GM18505 (cell line): ENCODE data around the gene S100A6.
"Not testable (repeated sequence)": the region's sequence is repeated elsewhere in the genome, so short reads cannot be mapped to it uniquely, and the experiment has no call there.

Experiments used
- ATAC-seq: cut with Tn5 transposase; IDR thresholded peaks from one replicate; pipeline ENCODE4 v1.9.1; 2021; ENCODE audit not compliant: unreplicated experiment
- POLR2A ChIP-seq: IDR thresholded peaks from 4 replicates; pipeline ENCODE4 v1.6.1; 2011; ENCODE audit warnings: borderline replicate concordance; ENCODE audit not compliant: insufficient read depth, insufficient read length; ENCODE audit errors: extremely low read depth

The S100A6 gene

DNA sequence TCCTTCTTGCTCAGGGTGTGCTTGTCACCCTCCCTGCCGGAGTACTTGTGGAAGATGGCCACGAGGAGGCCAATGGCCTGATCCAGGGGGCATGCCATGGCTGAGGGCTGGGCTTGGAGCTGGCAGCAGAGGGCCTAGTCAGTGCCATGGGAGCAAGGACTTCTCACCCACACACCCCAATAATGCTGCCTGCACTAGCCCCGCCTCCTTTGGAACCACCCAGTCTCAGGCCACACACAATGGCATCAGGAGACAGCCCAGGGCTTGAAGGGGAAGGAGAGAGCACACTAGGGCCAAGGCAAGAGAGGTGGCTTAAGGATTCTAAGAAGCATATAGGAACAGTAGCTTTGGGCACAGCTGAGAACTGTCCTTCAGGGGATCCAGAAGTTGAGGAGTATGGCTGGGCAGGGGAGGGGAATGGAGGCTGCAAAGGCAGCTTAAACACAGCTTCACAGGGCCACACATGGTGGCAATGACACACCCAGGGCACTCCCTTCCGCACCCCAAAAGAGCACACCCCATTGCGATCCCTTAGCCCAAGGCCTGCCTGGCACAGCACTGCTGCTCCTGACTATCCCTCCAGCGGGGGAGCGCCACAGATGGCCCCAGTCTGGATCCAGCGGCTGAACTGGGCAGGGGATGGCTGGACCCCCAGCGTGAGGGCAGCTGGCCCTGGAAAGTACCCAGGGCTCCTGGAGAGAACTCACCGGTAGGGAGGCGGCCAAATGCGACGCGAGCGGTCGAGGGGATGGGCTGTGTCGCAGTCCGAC, at the start of gene S100A6:
Gene S100A6 (minus strand): TSS at position 750 of the 770 bp plus-strand sequence. CDS start 652 bp downstream, at position 98.
- peak; percentile 3 for TF ChIP-seq POLR2A
- ATAC-seq, result no peak

DNA sequence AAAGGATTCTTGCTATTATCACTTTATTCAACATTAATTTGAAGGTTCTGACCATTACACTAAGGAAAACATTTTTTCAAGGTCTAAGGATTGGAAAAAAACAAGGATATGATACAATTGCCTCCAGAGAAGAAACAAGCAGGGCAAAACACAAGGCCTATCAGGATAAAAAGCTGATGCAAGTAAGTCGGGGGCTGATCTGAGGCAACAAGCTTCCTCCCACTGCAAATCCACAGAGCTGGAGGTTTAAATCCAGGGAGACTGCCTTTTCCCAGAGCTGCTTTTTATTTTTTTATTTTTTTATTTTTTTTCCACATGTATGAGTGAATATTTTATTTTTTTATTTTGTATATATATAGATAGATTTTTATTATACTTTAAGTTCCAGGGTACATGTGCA, 49.2 kb upstream of the S100A6 start:
- ATAC-seq, result no peak
- TF ChIP-seq POLR2A, result no peak

DNA sequence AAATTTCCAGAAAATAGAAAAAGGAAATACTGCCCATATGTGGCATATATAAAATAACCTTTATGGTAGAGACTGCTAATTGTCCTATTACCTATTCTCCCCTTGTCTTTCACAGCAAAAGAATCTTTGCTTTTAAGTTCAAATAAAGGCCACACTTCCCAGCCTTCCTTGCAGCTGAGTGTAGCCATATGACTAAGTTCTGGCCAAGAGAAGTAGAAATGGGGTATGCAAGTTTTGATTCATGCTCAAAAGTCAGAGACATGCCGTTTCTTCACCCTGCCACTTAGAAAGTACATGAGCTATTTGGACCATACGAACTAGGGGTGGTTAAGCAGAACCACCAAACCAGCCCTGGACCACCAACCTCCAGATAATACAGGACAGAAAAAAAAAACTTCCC, 48.2 kb upstream of the S100A6 start:
- no peak for ATAC-seq
- TF ChIP-seq POLR2A, result no peak

DNA sequence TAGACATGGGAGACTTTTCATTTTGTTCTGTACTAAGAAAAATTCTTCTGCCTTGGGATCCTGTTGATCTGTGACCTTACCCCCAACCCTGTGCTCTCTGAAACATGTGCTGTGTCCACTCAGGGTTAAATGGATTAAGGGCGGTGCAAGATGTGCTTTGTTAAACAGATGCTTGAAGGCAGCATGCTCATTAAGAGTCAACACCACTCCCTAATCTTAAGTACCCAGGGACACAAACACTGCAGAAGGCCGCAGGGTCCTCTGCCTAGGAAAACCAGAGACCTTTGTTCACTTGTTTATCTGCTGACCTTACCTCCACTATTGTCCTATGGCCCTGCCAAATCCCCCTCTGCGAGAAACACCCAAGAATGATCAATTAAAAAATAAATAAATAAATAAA, 47.7 kb upstream of the S100A6 start:
- ATAC-seq, result not testable (repeated sequence)

DNA sequence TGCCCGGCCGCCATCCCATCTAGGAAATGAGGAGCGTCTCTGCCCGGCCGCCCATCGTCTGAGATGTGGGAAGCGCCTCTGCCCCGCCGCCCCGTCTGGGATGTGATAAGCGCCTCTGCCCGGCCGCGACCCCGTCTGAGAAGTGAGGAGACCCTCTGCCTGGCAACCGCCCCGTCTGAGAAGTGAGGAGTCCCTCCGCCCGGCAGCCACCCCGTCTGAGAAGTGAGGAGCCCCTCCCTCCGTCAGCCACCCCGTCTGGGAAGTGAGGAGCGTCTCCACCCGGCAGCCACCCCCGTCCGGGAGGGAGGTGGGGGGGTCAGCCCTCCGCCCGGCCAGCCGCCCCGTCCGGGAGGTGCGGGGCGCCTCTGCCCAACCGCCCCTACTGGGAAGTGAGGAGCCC, 47.0 kb upstream of the S100A6 start:
- not testable (repeated sequence) for ATAC-seq

DNA sequence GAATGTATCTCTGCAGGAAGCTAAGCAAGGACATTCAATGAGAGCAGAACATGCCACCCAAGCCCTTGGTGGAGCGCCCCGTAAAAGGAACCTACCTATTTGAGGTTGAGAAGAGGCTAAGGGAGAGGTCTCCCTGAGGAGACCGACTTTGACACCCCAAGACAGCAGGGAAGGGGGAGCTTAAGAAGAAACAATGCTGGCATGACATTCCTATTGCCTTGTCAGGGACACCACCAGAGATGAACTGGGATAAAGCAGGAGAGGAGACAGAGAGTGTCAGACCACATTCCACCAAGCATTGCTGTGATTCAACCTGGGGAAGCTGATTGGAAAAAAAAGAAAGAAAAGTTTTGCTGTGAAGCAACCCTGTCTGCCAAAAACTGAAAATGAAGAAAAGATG, 43.1 kb upstream of the S100A6 start:
- TF ChIP-seq POLR2A, result no peak

DNA sequence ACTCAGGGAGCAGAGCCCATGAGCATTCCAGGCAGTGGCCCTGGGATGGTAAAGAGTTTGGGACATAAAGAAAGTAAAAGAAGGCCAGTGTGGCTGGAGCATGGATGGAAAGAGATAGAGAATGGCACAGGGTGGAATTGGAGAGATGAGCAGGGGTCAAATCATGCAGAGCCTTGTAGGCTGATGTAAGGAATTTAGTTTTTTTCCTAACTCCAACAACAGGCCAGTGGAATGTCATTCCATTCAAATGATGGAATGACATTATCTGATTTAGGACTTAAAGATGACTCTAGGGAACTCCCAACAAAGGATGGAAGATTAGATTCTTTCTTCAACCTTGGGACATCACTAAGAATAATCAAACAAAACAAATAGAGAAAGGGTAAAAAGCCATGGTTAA, 42.7 kb upstream of the S100A6 start:
- no peak for ATAC-seq
- no peak for TF ChIP-seq POLR2A

More for the DNA sequence above, 43.1 kb upstream of the S100A6 start:
- ATAC-seq, result no peak

DNA sequence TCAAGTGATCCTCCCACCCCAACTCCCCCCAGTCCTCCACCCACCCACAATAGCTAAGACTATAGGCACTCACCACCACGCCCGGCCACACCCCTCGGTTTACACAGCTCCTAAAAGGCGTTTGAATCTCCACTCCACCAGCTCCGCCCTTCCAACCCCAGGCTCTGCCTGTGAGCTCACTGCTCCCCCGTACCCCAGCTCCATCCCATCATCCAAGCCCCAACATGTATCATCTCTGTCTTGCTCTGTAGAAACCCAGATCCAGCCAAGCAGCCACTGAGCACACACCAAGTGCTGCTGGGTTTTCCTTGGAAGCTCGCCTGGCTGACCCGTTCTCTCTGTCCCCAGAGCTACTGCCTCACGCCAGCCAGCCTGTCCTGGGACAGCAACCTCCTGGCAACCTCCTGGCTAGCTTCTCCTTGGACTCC, 41.8 kb upstream of the S100A6 start:
- no peak for ATAC-seq
- TF ChIP-seq POLR2A, result no peak

DNA sequence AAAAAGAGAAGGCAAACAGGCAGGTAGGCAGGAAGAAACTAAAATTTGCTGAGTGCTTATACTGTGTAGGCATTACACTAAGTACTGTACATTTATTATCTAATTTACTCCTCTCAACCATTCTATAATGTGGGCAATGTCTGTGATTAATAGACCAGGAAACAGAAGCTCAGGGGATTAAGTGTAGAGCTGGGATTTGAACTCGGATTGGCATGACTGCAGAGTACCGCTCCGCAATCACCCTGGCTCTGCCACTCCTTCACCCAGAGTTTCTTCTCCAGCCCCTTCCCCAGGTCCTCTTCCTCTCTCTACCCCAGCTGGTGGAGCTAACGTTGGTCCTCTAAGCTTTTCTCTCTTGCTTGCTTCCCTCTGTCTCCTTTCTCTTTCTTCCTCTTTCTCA, 41.3 kb upstream of the S100A6 start:
- ATAC-seq, result no peak
- TF ChIP-seq POLR2A, result no peak

DNA sequence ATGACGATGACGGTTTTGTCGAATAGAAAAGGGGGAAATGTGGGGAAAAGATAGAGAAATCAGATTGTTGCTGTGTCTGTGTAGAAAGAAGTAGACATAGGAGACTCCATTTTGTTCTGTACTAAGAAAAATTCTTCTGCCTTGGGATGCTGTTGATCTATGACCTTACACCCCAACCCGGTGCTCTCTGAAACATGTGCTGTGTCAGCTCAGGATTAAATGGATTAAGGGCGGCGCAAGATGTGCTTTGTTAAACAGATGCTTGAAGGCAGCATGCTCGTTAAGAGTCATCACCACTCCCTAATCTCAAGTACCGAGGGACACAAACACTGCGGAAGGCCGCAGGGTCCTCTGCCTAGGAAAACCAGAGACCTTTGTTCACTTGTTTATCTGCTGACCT, 39.7 kb upstream of the S100A6 start:
- not testable (repeated sequence) for ATAC-seq

DNA sequence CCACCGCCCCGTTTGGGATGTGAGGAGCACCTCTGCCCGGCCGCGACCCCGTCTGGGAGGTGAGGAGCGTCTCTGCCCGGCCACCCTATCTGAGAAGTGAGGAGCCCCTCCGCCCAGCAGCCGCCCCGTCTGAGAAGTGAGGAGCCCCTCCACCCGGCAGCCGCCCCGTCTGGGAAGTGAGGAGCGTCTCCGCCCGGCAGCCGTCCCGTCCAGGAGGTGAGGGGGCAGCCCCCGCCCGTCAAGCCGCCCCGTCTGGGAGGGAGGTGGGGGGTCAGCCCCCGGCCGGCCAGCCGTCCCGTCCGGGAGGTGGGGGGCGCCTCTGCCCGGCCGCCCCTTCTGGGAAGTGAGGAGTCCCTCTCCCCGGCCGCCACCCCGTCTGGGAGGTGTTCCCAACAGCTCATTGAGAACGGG, 39.3 kb upstream of the S100A6 start:
- ATAC-seq, result not testable (repeated sequence)

DNA sequence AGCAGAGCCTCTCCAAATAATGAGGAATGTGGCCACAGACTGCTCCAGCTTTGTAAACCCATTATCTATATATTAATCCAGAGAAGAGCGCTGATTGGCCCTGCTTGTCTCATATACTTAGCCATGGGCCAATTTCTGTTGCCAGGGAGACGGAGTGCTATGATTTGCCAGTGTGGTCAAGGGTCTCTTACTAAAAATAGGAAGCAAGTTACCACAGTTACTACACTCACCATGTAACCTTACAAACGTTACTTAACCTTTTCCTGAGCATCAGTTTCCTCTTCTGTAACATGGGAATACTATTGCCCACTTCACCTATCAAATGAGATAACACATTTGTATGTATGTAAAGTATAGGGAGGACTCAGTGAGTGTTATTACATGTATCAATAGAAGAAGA, 37.6 kb upstream of the S100A6 start:
- no peak for ATAC-seq
- TF ChIP-seq POLR2A, result no peak

DNA sequence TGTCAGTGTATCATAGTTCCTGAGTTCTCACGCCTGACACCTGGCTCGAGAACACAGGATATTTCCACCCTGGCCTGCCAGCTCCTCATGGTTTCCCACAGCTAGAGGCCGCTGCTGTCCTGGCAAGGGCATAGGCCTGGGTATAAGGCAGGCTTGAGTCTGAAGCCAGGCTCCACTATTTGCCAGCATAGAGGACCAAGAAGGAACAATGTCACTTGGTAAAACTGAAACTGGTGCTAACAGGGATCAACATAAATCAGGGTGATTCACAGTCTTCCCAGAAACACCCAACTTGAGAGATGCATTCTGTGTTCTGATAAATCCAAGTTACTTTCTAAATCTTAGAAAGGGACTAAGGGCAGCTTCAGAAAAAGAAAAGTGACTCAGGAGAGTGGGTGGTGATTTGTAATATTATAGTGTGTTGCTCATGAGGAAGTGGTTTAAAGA, 36.8 kb upstream of the S100A6 start:
- TF ChIP-seq POLR2A, result no peak
- ATAC-seq, result no peak

DNA sequence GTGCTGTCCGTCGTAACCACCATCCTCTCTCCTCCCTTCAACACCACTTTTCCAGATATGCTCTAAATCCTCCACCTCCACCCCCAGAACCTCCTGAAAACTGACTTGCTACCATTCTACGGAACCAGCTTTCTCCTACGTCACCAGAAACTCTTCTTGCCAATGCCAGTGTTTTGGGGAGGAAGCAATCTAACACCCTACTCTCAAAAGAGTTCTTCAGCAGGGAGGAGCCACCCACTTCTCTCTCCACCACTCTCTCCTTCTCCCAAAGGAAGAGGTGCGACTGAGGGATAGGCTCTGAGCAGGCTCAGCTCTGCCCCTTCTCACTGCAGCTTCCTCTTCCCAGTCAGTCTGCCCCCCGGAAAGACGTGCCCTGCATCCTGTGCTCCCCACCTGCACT, 35.9 kb upstream of the S100A6 start:
- TF ChIP-seq POLR2A, result no peak
- no peak for ATAC-seq

DNA sequence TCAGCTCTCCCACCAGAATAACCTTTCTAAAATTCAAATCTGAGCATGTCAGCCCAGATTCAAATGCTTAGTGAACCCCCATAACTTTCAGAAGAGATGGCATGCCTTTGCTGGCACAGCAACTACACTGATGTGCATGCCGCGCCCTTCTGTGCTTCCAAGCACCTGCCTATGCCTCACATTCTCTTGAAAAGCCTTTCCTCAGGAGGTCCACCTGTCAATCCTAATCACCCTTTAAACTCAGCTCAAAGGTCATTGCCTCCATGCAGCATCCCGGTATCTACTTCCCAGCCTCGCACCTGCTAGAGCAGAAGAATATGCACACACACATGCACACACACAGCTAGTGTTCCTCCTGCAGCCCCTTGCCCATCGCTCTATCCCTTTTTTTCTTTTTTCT, 35.1 kb upstream of the S100A6 start:
- no peak for ATAC-seq
- no peak for TF ChIP-seq POLR2A
